GM12891 (cell line): ENCODE data around the gene PHF21A.

Experiments
- DNase-seq: peaks from one replicate; pipeline ENCODE4 v3.0.0; 2011; ENCODE audit warnings: low spot score; ENCODE audit not compliant: insufficient read length
- FAIRE-seq: peaks from 2 replicates; lab custom pipeline; 2011; peaks lifted over from hg19 to GRCh38; lab: Jason Lieb, UNC
- PAX5 ChIP-seq: IDR thresholded peaks from 2 replicates; pipeline ENCODE4 v1.6.1; 2011; ENCODE audit warnings: low read length, moderate library complexity, mild to moderate bottlenecking; ENCODE audit not compliant: insufficient read depth, severe bottlenecking
- POLR2A ChIP-seq: IDR thresholded peaks from 2 replicates; pipeline ENCODE4 v1.6.1; 2011; ENCODE audit warnings: low read depth, low read length, control low read depth
- POLR2AphosphoS5 ChIP-seq: IDR thresholded peaks from 2 replicates; pipeline ENCODE4 v1.6.1; 2011; ENCODE audit warnings: low read depth, low read length, control low read depth
- POU2F2 ChIP-seq: IDR thresholded peaks from 2 replicates; pipeline ENCODE4 v1.6.1; 2011; ENCODE audit warnings: low read depth, mild to moderate bottlenecking, control low read depth, low read length, moderate library complexity
- SPI1 ChIP-seq: IDR thresholded peaks from 2 replicates; pipeline ENCODE4 v1.6.1; 2011; ENCODE audit warnings: low read depth, low read length, control low read depth
- TAF1 ChIP-seq: IDR thresholded peaks from 2 replicates; pipeline ENCODE4 v1.6.1; 2011; ENCODE audit warnings: low read depth, low read length, control low read depth

Gene PHF21A

GRCh38 chr11:46065681-46066080, 55.6 kb downstream of the PHF21A start:
- FAIRE-seq: no peak
- TF ChIP-seq POU2F2 (no peak), TAF1 (no peak), POLR2AphosphoS5 (no peak), SPI1 (no peak), POLR2A (no peak), PAX5 (no peak)

DNA sequence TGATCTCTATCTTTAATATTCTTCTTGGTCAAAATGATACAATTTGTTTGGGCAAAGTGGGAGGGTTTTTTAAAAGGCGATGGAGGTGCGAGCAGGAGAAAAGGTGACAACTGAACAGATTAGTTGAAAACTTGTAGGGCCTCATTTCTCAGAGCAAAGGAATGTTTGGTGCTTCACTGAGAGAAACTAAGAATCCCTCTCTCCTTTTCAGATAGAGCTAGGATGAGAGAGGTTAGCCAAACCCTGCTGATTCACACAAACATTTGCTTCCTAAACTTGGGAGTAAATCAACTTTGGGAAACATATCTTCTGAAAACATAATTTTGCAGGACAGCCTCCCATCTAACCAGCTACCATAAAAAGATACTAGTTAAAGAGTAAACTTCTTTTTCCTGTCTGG, 57.0 kb downstream of the PHF21A start:
- FAIRE-seq: no peak
- TF ChIP-seq TAF1: no peak
- TF ChIP-seq POLR2A: no peak
- TF ChIP-seq POLR2AphosphoS5: no peak
- no peak for TF ChIP-seq SPI1
- TF ChIP-seq POU2F2: no peak
- no peak for TF ChIP-seq PAX5
- DNase-seq: no peak

More at GRCh38 chr11:46065681-46066080, 55.6 kb downstream of the PHF21A start:
- no peak for DNase-seq

DNA sequence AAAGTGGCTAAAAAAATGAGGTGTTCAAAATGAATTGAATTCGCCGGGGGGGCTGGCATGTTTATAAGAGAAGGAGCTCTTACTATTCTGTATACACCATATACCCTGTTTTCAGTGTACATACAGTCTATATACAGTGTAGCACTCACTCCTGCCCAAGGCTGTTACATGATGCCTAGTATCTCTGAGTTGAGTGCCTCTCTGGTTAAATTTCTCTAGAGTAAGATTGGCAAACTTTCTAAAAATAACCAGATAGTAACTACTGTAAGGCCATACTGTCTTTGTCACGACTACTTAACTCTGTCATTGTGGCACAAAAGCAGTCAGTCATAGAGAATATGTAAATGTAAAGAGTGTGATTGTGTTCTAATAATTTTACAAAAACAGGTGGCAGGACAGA, 58.1 kb downstream of the PHF21A start:
- TF ChIP-seq POLR2AphosphoS5 (no peak), TAF1 (no peak), PAX5 (no peak), POU2F2 (no peak), SPI1 (no peak), POLR2A (no peak)
- FAIRE-seq (no peak), DNase-seq (no peak)

DNA sequence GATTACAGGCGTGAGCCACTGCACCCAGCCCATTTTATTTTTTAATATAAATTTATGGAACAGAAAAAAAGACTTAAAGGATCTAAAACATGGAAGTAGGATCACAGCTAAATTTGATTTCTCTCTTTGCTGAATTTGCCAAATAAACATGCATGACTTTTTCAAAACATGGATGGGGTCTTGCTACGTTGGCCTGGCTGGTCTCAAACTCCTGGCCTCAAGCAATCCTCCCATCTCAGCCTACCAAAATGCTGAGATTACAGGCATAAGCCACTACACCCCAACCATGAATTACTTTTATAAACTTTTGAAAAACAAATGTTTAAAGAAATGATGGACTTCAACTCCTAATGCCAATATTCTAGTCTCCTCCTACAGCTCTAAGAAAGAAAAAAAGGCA, 61.2 kb downstream of the PHF21A start:
- DNase-seq (no peak), FAIRE-seq (no peak)
- TF ChIP-seq PAX5: no peak
- TF ChIP-seq POLR2AphosphoS5: no peak
- TF ChIP-seq TAF1: no peak
- TF ChIP-seq SPI1: no peak
- TF ChIP-seq POU2F2: no peak
- no peak for TF ChIP-seq POLR2A

GRCh38 chr11:46057489-46057888, 63.8 kb downstream of the PHF21A start:
- no peak for DNase-seq
- no peak for TF ChIP-seq SPI1
- no peak for FAIRE-seq

GRCh38 chr11:46055371-46055770, 65.9 kb downstream of the PHF21A start:
- FAIRE-seq (no peak), DNase-seq (no peak)
- no peak for TF ChIP-seq PAX5
- no peak for TF ChIP-seq SPI1
- no peak for TF ChIP-seq POU2F2
- TF ChIP-seq POLR2A: no peak
- TF ChIP-seq TAF1: no peak
- TF ChIP-seq POLR2AphosphoS5: no peak

- TF ChIP-seq PAX5: no peak
- TF ChIP-seq POLR2AphosphoS5: no peak
- no peak for TF ChIP-seq POLR2A
- no peak for TF ChIP-seq TAF1
- TF ChIP-seq POU2F2: no peak
- no peak for TF ChIP-seq SPI1
- DNase-seq: no peak
- FAIRE-seq: no peak
Measured at GRCh38 chr11:46051102-46051501, 70.2 kb downstream of the PHF21A start.

DNA sequence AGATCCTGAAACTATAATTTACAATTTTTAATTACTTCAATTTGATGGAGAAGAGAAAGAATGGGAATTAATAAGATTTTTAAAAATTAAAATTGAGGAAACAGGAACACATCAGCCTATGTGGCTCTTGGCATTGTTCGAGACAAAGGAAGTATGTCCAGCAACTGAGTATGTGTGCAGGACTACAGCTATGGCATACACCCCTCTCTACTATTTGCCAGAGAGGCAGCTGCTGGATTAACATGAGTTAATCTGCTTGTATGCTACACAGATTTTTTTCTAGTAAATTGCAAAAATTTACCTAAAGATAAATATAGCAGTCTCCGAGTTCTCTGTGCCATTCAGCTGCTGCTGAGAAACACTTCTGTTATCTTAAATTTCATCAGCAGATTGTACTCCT, 70.6 kb downstream of the PHF21A start:
- no peak for DNase-seq
- TF ChIP-seq TAF1 (no peak), POLR2A (no peak), POLR2AphosphoS5 (no peak), PAX5 (no peak), SPI1 (no peak), POU2F2 (no peak)
- FAIRE-seq: no peak

GRCh38 chr11:46050003-46050461, 71.2 kb downstream of the PHF21A start:
- FAIRE-seq (no peak), DNase-seq (no peak)
- TF ChIP-seq POLR2AphosphoS5 (no peak), POLR2A (no peak), SPI1 (no peak), PAX5 (no peak), TAF1 (no peak), POU2F2 (no peak)

GRCh38 chr11:46049325-46049897, 71.8 kb downstream of the PHF21A start:
- no peak for TF ChIP-seq PAX5
- TF ChIP-seq SPI1: no peak
- no peak for TF ChIP-seq POLR2AphosphoS5
- no peak for TF ChIP-seq POLR2A
- TF ChIP-seq TAF1: no peak
- TF ChIP-seq POU2F2: no peak
- no peak for DNase-seq
- FAIRE-seq: no peak

GRCh38 chr11:46048198-46048597, 73.1 kb downstream of the PHF21A start:
- DNase-seq: no peak
- no peak for TF ChIP-seq POU2F2
- TF ChIP-seq TAF1: no peak
- no peak for TF ChIP-seq SPI1
- no peak for TF ChIP-seq POLR2AphosphoS5
- TF ChIP-seq PAX5: no peak
- FAIRE-seq: no peak
